ENCODE data around the gene TGM4. TPM values are rescaled to one million over a fixed set of nuclear protein-coding genes. Genes with fewer than 3 reads are reported as not detected.

Gene TGM4
- total RNA-seq, 4 donors from 2014 or later: not detected

DNA sequence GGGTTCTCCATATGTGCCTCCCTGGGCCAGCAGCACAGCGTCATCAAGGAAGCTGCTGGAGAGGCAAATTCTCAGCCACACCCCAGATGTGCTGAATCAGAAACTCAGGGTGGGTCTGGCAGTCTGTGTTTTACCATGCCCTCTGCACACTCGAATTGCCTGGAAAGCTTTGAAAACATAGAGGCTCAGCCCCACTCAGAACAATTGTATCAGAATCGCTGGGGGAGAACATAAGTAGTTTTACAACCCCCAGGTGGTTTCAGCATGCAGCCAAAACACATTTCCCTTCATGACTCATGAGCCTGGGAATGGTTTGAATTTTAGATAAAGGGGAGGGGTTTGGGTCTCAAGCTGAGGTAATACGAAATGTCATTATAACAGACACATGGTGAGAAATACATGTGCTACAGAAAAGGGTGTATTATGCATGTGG, 9.6 kb downstream of the TGM4 start:
- Histone ChIP-seq H3K27me3 (peaks cover 0 to 3% (median 0%) of the 10 kb centered on the region in 3 donors), H3K36me3 (no peaks in the 10 kb centered on the region), H3K4me3 (no peak overlapping the region), H3K9me3 (no peaks in the 10 kb centered on the region), H3K4me1 (no peaks in the 10 kb centered on the region), H3K27ac (no peak overlapping the region)
- no peak for TF ChIP-seq POLR2A (IDR thresholded peaks at IDR 0.05)
- TF ChIP-seq, protein P1, sequence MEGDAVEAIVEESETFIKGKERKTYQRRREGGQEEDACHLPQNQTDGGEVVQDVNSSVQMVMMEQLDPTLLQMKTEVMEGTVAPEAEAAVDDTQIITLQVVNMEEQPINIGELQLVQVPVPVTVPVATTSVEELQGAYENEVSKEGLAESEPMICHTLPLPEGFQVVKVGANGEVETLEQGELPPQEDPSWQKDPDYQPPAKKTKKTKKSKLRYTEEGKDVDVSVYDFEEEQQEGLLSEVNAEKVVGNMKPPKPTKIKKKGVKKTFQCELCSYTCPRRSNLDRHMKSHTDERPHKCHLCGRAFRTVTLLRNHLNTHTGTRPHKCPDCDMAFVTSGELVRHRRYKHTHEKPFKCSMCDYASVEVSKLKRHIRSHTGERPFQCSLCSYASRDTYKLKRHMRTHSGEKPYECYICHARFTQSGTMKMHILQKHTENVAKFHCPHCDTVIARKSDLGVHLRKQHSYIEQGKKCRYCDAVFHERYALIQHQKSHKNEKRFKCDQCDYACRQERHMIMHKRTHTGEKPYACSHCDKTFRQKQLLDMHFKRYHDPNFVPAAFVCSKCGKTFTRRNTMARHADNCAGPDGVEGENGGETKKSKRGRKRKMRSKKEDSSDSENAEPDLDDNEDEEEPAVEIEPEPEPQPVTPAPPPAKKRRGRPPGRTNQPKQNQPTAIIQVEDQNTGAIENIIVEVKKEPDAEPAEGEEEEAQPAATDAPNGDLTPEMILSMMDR (IDR thresholded peaks at IDR 0.05 in 4 of 5, conservative IDR thresholded peaks at IDR 0.05 in 1 of 5): no peak
- ATAC-seq (no peak), DNase-seq (no peak)
- in situ Hi-C loops (cut with MboI; ENCODE audit: low sequenced_read_pairs in 4 of 4) (no loop called here), intact Hi-C loops (cut with DNase I; ENCODE audit: low total_unique reads) (no loop called here)

DNA sequence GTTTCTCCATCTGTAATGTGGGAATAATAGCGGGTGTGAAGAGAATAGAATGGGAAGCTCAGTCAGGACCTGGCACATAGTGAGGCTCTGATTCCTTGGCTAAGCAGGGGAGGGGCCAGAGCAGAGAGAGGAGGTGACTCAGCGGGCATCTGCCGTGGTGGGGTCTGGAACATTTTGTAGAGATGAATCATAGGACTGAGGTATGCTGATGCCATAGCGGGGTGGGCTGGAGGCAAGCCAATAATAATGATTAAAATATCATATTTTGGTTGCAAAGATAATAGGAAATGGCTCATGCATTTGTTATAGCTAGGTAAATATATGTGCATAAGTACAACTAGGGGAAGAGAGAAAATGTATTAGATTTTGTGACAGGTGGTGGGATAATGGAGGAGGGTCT, 11.2 kb downstream of the TGM4 start:
- Histone ChIP-seq H3K27me3 (peaks cover 0 to 3% (median 0%) of the 10 kb centered on the region in 3 donors), H3K9me3 (no peaks in the 10 kb centered on the region), H3K4me3 (no peak overlapping the region), H3K27ac (no peak overlapping the region), H3K36me3 (no peaks in the 10 kb centered on the region), H3K4me1 (no peaks in the 10 kb centered on the region)
- TF ChIP-seq, protein P1 (IDR thresholded peaks at IDR 0.05 in 4 of 5, conservative IDR thresholded peaks at IDR 0.05 in 1 of 5): no peak
- no peak for TF ChIP-seq POLR2A (IDR thresholded peaks at IDR 0.05)
- no peak for DNase-seq
- ATAC-seq: no peak
- in situ Hi-C loops (cut with MboI; ENCODE audit: low sequenced_read_pairs in 4 of 4) (no loop called here), intact Hi-C loops (cut with DNase I; ENCODE audit: low total_unique reads) (no loop called here)

DNA sequence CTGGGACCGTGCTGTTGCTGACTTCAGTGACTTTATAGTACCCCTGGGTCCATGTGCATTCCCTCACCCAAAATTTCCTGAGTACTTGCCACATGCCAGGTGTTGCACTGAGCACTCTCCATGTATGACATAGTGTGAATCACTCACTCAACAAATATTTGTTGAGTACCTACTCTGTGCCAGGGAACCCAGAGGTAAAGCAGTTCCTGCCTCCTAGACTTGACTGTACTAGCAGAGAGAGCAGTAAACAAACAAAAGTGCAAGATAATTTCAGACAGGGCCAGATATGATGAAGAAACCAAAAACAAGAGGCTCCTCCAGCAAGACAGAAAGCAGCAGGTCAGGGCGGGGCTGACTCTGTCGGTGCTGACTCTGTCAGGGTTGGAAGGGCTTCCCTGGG, 12.2 kb downstream of the TGM4 start:
- in situ Hi-C loops (cut with MboI; ENCODE audit: low sequenced_read_pairs in 4 of 4): no loop called here
- no peak overlapping the region for H3K4me3 ChIP-seq
- TF ChIP-seq POLR2A (IDR thresholded peaks at IDR 0.05): no peak
- TF ChIP-seq, protein P1 (IDR thresholded peaks at IDR 0.05 in 4 of 5, conservative IDR thresholded peaks at IDR 0.05 in 1 of 5): no peak
- no peaks in the 10 kb centered on the region for H3K36me3 ChIP-seq
- no peak overlapping the region for H3K27ac ChIP-seq
- intact Hi-C loops (cut with DNase I; ENCODE audit: low total_unique reads): no loop called here
- H3K9me3 ChIP-seq: no peaks in the 10 kb centered on the region
- peaks cover 0 to 3% (median 0%) of the 10 kb centered on the region in 3 donors for H3K27me3 ChIP-seq
- no peaks in the 10 kb centered on the region for H3K4me1 ChIP-seq
- no peak for DNase-seq
- no peak for ATAC-seq

DNA sequence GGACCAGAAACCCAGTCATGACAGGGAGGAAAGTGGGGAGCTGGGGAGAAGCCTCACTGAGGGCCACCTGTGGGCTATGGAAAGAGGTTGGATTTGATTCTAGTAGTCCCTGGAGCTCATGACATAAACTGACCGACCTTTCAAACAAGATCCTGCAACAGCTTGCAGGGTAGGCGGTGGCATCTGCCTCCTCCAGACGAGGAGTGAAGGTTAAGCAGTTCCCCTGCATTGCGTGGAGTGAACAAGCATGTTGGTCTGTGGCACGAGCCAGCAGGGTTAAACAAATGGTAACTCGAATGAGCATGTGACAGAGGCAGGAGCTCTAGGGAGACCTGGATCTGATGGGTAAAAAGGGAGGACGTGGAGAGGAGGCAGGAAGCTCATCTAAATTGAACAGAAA, 12.7 kb downstream of the TGM4 start:
- no peaks in the 10 kb centered on the region for H3K4me1 ChIP-seq
- no peaks in the 10 kb centered on the region for H3K9me3 ChIP-seq
- DNase-seq (no peak), ATAC-seq (no peak)
- TF ChIP-seq, protein P1 (IDR thresholded peaks at IDR 0.05 in 4 of 5, conservative IDR thresholded peaks at IDR 0.05 in 1 of 5): no peak
- TF ChIP-seq POLR2A (IDR thresholded peaks at IDR 0.05): no peak
- intact Hi-C loops (cut with DNase I; ENCODE audit: low total_unique reads) (no loop called here), in situ Hi-C loops (cut with MboI; ENCODE audit: low sequenced_read_pairs in 4 of 4) (no loop called here)
- H3K4me3 ChIP-seq: no peak overlapping the region
- peaks cover 0 to 3% (median 0%) of the 10 kb centered on the region in 3 donors for H3K27me3 ChIP-seq
- H3K36me3 ChIP-seq: no peaks in the 10 kb centered on the region
- no peak overlapping the region for H3K27ac ChIP-seq

DNA sequence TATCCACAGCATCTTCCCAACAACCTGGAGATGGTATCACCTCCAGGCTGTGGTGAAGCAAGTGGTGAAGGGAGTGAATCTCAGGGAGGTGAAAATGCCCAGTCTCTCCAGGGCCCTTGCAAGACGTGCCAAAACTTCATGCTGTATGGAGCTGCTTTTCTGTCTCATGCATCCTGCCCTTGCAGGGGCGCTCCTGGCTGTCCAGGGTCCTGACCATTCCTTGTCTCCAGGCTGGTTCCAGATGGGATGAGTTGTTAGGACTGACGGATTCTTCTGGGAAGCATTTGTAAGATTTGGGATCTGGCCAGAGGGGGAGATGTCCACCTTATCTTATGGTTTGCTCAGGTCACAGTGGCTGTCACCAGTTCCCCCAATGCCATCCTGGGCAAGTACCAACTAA, 15.8 kb downstream of the TGM4 start:
- DNase-seq: no peak
- Histone ChIP-seq H3K4me3 (no peak overlapping the region), H3K27ac (no peak overlapping the region), H3K9me3 (no peaks in the 10 kb centered on the region), H3K27me3 (no peaks in the 10 kb centered on the region), H3K4me1 (no peaks in the 10 kb centered on the region), H3K36me3 (no peaks in the 10 kb centered on the region)
- no peak for ATAC-seq
- intact Hi-C loops (cut with DNase I; ENCODE audit: low total_unique reads) (no loop called here), in situ Hi-C loops (cut with MboI; ENCODE audit: low sequenced_read_pairs in 4 of 4) (no loop called here)
- TF ChIP-seq POLR2A (IDR thresholded peaks at IDR 0.05): no peak
- TF ChIP-seq, protein P1 (IDR thresholded peaks at IDR 0.05 in 4 of 5, conservative IDR thresholded peaks at IDR 0.05 in 1 of 5): no peak

All from gastrocnemius medialis (tissue), 4 donors.